Measurements from ENCODE around the gene TBC1D22A. TPM values are rescaled to one million over a fixed set of nuclear protein-coding genes. Genes with fewer than 3 reads are reported as not detected.
A peak's percentile ranks its signal among the peaks of the same experiment; 100 is the strongest.
"Not testable (repeated sequence)": the region's sequence is repeated elsewhere in the genome, so short reads cannot be mapped to it uniquely, and the experiment has no call there.

Gene TBC1D22A
- total RNA-seq, 2 donors from 2014 or later = 21.5 to 23.1 TPM

DNA sequence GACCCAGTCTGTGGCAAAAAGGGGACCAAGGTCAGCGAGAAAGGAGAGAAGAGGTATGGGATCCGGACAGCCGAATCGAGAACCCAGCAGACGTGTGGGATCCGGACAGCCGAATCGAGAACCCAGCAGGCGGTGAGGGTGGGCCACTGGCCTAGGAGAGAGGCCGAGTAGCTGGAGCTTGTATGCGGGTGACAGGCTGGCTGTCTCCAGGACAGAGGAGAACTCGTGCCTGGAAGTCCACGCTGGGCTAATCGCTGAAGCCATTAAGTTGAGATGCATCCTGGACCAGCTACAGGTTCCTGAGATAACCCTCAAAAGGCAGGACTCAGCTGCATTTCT, 30.4 kb upstream of the TBC1D22A start:
- no peak for DNase-seq
- H3K27ac ChIP-seq = peak overlapping the region; percentile 61 to 94 (median 84)
- intact Hi-C loops (cut with DNase I) = no loop called here
- TF ChIP-seq, protein P1, sequence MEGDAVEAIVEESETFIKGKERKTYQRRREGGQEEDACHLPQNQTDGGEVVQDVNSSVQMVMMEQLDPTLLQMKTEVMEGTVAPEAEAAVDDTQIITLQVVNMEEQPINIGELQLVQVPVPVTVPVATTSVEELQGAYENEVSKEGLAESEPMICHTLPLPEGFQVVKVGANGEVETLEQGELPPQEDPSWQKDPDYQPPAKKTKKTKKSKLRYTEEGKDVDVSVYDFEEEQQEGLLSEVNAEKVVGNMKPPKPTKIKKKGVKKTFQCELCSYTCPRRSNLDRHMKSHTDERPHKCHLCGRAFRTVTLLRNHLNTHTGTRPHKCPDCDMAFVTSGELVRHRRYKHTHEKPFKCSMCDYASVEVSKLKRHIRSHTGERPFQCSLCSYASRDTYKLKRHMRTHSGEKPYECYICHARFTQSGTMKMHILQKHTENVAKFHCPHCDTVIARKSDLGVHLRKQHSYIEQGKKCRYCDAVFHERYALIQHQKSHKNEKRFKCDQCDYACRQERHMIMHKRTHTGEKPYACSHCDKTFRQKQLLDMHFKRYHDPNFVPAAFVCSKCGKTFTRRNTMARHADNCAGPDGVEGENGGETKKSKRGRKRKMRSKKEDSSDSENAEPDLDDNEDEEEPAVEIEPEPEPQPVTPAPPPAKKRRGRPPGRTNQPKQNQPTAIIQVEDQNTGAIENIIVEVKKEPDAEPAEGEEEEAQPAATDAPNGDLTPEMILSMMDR (IDR thresholded peaks at IDR 0.05) = no peak
- TF ChIP-seq POLR2A (IDR thresholded peaks at IDR 0.05) = no peak
- no peaks in the 10 kb centered on the region for H3K27me3 ChIP-seq
- 65 to 69% methylated on average over 14 of the region's 14 CpGs for WGBS, 2 donors
- H3K9me3 ChIP-seq = no peaks in the 10 kb centered on the region
- no peak for ATAC-seq
- H3K4me3 ChIP-seq = no peak overlapping the region
- H3K36me3 ChIP-seq (replicated peaks in 1 of 2; ENCODE audit: insufficient read depth in 1 of 2, low read depth in 2 of 2) = no peaks in the 10 kb centered on the region
- H3K4me1 ChIP-seq = peaks cover 90% of the 10 kb centered on the region

DNA sequence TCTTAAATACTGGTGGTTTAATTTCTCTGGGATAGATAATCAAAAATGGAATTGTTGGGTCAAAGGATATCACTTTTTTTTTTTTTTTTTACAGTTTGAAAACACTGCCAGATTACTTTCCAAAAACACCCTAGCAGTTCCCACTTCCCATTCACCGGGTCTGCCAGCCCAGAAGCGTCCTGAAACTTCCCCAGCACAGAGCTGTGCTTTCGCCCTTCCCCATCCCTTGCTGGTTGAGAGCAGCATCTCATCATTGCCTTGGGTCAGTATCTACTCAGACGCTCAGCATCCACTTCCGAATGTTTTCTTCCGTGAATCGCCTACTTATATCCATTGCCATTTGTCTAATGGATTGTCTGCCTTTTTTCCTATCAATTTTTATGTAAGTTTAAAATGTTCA, 29.9 kb upstream of the TBC1D22A start:
- Histone ChIP-seq H3K4me3 (no peak overlapping the region), H3K9me3 (no peaks in the 10 kb centered on the region), H3K36me3 (replicated peaks in 1 of 2; ENCODE audit: insufficient read depth in 1 of 2, low read depth in 2 of 2) (no peaks in the 10 kb centered on the region), H3K4me1 (peaks cover 89% of the 10 kb centered on the region), H3K27me3 (no peaks in the 10 kb centered on the region), H3K27ac (peak overlapping the region in 2 of 4 donors; percentile 82 to 94)
- ATAC-seq = no peak
- no peak for TF ChIP-seq POLR2A (IDR thresholded peaks at IDR 0.05)
- TF ChIP-seq, protein P1 (IDR thresholded peaks at IDR 0.05) = no peak
- DNase-seq = no peak
- intact Hi-C loops (cut with DNase I) = no loop called here
- WGBS, 2 donors = 74 to 80% methylated on average over 7 of the region's 7 CpGs

DNA sequence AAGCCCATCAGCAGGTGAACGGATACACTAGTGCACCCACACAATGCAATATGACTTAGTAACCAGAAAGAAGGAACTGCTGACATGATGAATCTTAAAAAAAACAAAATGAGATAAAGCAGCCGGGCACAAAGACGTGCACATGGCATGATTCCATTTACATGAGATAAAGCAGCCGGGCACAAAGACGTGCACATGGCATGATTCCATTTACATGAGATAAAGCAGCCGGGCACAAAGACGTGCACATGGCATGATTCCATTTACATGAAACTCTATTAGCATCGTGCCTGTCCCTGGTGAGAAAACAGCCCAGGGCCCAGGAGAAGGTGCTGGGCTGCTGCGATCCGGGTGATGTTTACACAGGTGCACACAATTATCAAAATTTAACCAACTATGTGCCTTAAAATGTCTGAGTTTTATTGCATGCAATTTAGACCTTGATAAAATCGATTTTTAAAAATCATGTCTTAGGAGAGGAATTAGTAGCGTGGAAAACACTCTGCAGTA, 28.2 kb upstream of the TBC1D22A start:
- H3K36me3 ChIP-seq (replicated peaks in 1 of 2; ENCODE audit: insufficient read depth in 1 of 2, low read depth in 2 of 2); H3K9me3 ChIP-seq; H3K27me3 ChIP-seq; intact Hi-C loops (cut with DNase I); H3K4me3 ChIP-seq: not testable (repeated sequence)
- H3K4me1 ChIP-seq = peaks cover 83% of the 10 kb centered on the region
- H3K27ac ChIP-seq = peak overlapping the region; percentile 66 to 94 (median 81)
- peak; percentile 15 for ATAC-seq
- DNase-seq = peak; percentile 51 to 75 (median 67)
- 11 to 12% methylated on average over 12 of the region's 12 CpGs for WGBS, 2 donors

DNA sequence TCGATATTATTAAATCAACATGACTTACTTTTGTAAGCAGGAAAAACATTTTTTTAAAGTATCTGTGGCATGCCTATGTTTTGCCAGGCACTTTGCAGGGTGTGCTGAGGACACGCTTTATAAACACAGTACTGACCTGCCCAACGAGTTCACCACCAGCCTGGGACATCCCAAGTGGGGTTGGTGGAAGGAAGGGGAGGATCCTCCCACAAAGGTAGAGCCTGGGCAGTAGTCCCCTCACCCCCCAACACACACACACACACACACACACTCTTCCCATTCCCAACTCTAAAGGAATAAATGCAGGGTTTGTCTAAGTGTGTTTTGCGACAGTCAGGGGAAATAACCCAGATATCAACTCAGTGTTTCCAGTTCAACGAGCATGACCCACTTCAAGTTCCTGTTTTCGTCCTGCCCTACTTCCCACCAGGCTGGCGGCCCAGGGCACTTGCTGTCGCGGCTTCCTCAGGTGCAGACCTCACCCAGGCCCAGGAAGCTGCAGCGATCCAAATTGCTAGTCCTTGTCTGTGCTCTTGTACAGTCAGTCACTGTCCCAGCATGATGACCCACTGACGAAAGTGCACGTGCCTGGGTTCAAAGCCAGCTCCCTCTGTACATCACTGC, 27.5 kb upstream of the TBC1D22A start:
- 9 to 11% methylated on average over 12 of the region's 12 CpGs for WGBS, 2 donors
- no peaks in the 10 kb centered on the region for H3K27me3 ChIP-seq
- peak overlapping the region; percentile 66 to 94 (median 81) for H3K27ac ChIP-seq
- DNase-seq = peak in 3 of 4 donors; percentile 49 to 62 (median 53)
- no peaks in the 10 kb centered on the region for H3K9me3 ChIP-seq
- ATAC-seq = no peak
- H3K4me1 ChIP-seq = peaks cover 82% of the 10 kb centered on the region
- no peak overlapping the region for H3K4me3 ChIP-seq
- intact Hi-C loops (cut with DNase I) = no loop called here
- TF ChIP-seq POLR2A (IDR thresholded peaks at IDR 0.05) = peak in 2 of 3 donors; percentile 25 to 39
- TF ChIP-seq, protein P1 (IDR thresholded peaks at IDR 0.05) = no peak
- no peaks in the 10 kb centered on the region for H3K36me3 ChIP-seq (replicated peaks in 1 of 2; ENCODE audit: insufficient read depth in 1 of 2, low read depth in 2 of 2)

DNA sequence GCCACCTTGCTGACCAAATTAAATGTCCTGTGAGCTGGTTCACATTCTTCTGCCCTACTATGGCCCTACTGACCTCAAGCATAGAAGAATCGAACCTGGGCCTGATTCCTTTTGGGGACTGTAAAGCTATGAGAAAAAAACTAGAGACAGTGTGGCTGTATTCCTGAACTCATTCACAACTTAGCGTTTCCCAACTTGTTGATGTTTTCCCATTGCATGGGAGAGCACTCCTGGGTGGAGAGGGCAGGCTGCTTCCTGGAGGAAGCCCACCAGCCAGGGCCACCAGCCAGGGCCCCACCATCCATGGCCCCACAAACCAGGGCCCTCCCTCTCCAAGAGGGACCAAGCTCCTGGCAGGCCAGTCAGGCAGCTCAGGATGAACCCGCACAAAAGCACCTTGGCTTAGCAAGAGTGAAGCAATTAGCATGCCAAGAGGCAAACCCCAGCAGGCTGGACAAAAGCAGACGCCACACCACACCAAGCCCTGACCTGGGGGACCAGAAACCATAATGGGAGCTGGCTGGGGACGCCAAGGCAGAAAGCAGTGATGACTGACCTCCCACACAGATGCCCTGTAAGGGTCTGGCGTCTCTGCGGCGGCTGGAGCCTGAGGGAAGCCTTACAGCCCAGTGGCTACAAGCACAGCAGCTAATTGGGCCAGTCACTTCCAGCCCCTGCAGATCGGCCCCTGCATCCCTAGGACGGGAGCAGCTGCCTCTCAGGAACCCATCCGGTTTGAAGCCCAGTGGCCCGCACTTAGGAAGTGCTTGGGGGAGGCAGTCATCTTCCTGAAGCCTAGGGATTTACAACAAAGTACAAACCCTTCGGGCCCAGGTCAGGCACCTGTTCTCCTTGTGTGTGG, 26.5 kb upstream of the TBC1D22A start:
- H3K4me1 ChIP-seq = peaks cover 72% of the 10 kb centered on the region
- H3K4me3 ChIP-seq = no peak overlapping the region
- peak in 1 of 3 donors; percentile 6 for TF ChIP-seq POLR2A (IDR thresholded peaks at IDR 0.05)
- TF ChIP-seq, protein P1 (IDR thresholded peaks at IDR 0.05) = no peak
- no peaks in the 10 kb centered on the region for H3K36me3 ChIP-seq (replicated peaks in 1 of 2; ENCODE audit: insufficient read depth in 1 of 2, low read depth in 2 of 2)
- ATAC-seq (no peak), DNase-seq (no peak)
- peak overlapping the region; percentile 32 to 94 (median 78) for H3K27ac ChIP-seq
- no peaks in the 10 kb centered on the region for H3K27me3 ChIP-seq
- intact Hi-C loops (cut with DNase I) = no loop called here
- WGBS, 2 donors = 52 to 71% methylated on average over 2 to 12 of the region's 13 CpGs
- H3K9me3 ChIP-seq = no peaks in the 10 kb centered on the region
